WI38 (cell line): ENCODE results near the gene TMEM242.

ENCODE experiments used
- H3K4me3 ChIP-seq: 2 replicates; pipeline ENCODE4 v1.5.1; 2011; ENCODE audit warnings: low read depth, mild to moderate bottlenecking, control low read depth, low read length
- CTCF ChIP-seq: IDR thresholded peaks from 2 replicates; pipeline ENCODE4 v1.5.1; 2012; ENCODE audit warnings: low read depth, mild to moderate bottlenecking, control low read depth, low read length

TMEM242 gene

GRCh38 chr6:157244780-157245179 lies 78.5 kb downstream of the TMEM242 start:
- H3K4me3 ChIP-seq, result no peak overlapping the region
- TF ChIP-seq CTCF, result no peak

GRCh38 chr6:157244175-157244574 lies 79.1 kb downstream of the TMEM242 start:
- no peak for TF ChIP-seq CTCF
- H3K4me3 ChIP-seq, result no peak overlapping the region

- no peak overlapping the region for H3K4me3 ChIP-seq
- no peak for TF ChIP-seq CTCF
These were observed 80.5 kb downstream of the TMEM242 start for GRCh38 chr6:157242791-157243190.

- TF ChIP-seq CTCF, result no peak
- H3K4me3 ChIP-seq, result no peak overlapping the region
These were observed 82.4 kb downstream of the TMEM242 start for GRCh38 chr6:157240960-157241311.

GRCh38 chr6:157240059-157240959 lies 83.0 kb downstream of the TMEM242 start:
- no peak overlapping the region for H3K4me3 ChIP-seq
- no peak for TF ChIP-seq CTCF

GRCh38 chr6:157239671-157240058 lies 83.7 kb downstream of the TMEM242 start:
- H3K4me3 ChIP-seq, result no peak overlapping the region
- TF ChIP-seq CTCF, result no peak
